GM23338 (cell line): ENCODE measurements around the gene XPO4. TPM values are rescaled to one million over a fixed set of nuclear protein-coding genes. Genes with fewer than 3 reads are reported as not detected.

Experiments used
- ATAC-seq: fragments of 200-7000 bp; cut with Tn5 transposase; 3 replicates; pipeline ENCODE4 v1.9.1; 2020
- DNase-seq: peaks from one replicate; pipeline ENCODE4 v3.0.0-alpha.2; 2015; ENCODE audit warnings: low spot score
- H2AFZ ChIP-seq: fragments of 200-600 bp; sonication (generic); 2 replicates; pipeline ENCODE4 v1.8.0; 2016; ENCODE audit warnings: antibody characterized with exemption, mild to moderate bottlenecking, moderate library complexity
- H3F3A ChIP-seq: fragments of 200-600 bp; sonication (generic); replicated peaks from 2 replicates; pipeline ENCODE4 v1.8.0; 2017; ENCODE audit warnings: antibody characterized with exemption, mixed run types, low read depth
- H3K27ac ChIP-seq: fragments of 200-600 bp; sonication (generic); 2 replicates; pipeline ENCODE4 v1.6.1; 2016; ENCODE audit warnings: low read depth
- H3K27me3 ChIP-seq: fragments of 200-600 bp; sonication (generic); 2 replicates; pipeline ENCODE4 v1.8.0; 2016; ENCODE audit warnings: mild to moderate bottlenecking, mixed run types, moderate library complexity; ENCODE audit not compliant: insufficient read depth
- H3K36me3 ChIP-seq: fragments of 200-600 bp; sonication (generic); 2 replicates; pipeline ENCODE4 v1.8.0; 2016; ENCODE audit warnings: mild to moderate bottlenecking; ENCODE audit not compliant: insufficient read depth
- H3K4me1 ChIP-seq: fragments of 200-600 bp; sonication (generic); 2 replicates; pipeline ENCODE4 v1.8.0; 2016; ENCODE audit warnings: mild to moderate bottlenecking, moderate library complexity; ENCODE audit not compliant: insufficient read depth
- H3K4me2 ChIP-seq: fragments of 200-600 bp; sonication (generic); 2 replicates; pipeline ENCODE4 v1.7.1; 2017; ENCODE audit warnings: mixed run types
- H3K4me3 ChIP-seq: fragments of 200-600 bp; sonication (generic); 2 replicates; pipeline ENCODE4 v1.6.1; 2016; ENCODE audit warnings: mixed run types
- H3K79me2 ChIP-seq: fragments of 200-600 bp; sonication (generic); replicated peaks from 2 replicates; pipeline ENCODE4 v1.8.0; 2017; ENCODE audit warnings: mild to moderate bottlenecking; ENCODE audit not compliant: insufficient read depth
- H3K9me2 ChIP-seq: fragments of 200-600 bp; sonication (generic); 2 replicates; pipeline ENCODE4 v1.8.0; 2017; ENCODE audit not compliant: insufficient read depth
- H4K20me1 ChIP-seq: fragments of 200-600 bp; sonication (generic); replicated peaks from 2 replicates; pipeline ENCODE4 v1.8.0; 2017; ENCODE audit warnings: mild to moderate bottlenecking; ENCODE audit not compliant: insufficient read depth
- H3K27ac Mint-ChIP-seq: 2 replicates; pipeline ENCODE4 v1.8.0; 2020; ENCODE audit warnings: inconsistent platforms, mild to moderate bottlenecking, moderate library complexity, mixed read lengths
- H3K27me3 Mint-ChIP-seq: 3 replicates; pipeline ENCODE4 v1.8.0; 2022; ENCODE audit warnings: low read depth, mild to moderate bottlenecking, moderate library complexity, mixed read lengths, inconsistent platforms; ENCODE audit not compliant: insufficient read depth, poor library complexity
- H3K36me3 Mint-ChIP-seq: 3 replicates; pipeline ENCODE4 v1.8.0; 2021; ENCODE audit warnings: low read depth, mild to moderate bottlenecking, inconsistent platforms, moderate library complexity, mixed read lengths
- H3K4me1 Mint-ChIP-seq: 3 replicates; pipeline ENCODE4 v1.8.0; 2020; ENCODE audit warnings: mild to moderate bottlenecking, inconsistent platforms, mixed read lengths
- H3K4me3 Mint-ChIP-seq: 3 replicates; pipeline ENCODE4 v1.8.0; 2021; ENCODE audit warnings: moderate library complexity, mild to moderate bottlenecking, inconsistent platforms, mixed read lengths
- H3K9me3 Mint-ChIP-seq: 3 replicates; pipeline ENCODE4 v1.8.0; 2020; ENCODE audit warnings: moderate library complexity, mild to moderate bottlenecking, inconsistent platforms, mixed read lengths
- CREB1 ChIP-seq: fragments of 250-450 bp; sonication (Bioruptor Pico); IDR thresholded peaks from 2 replicates; pipeline ENCODE4 v1.5.0; 2020; ENCODE audit warnings: low read depth, mild to moderate bottlenecking, moderate library complexity
- EZH2 ChIP-seq: fragments of 200-600 bp; sonication (generic); IDR thresholded peaks from one replicate; pipeline ENCODE4 v1.8.0; 2017; ENCODE audit warnings: antibody characterized with exemption, mild to moderate bottlenecking, low read depth; ENCODE audit not compliant: unreplicated experiment
- NANOG ChIP-seq: IDR thresholded peaks from 2 replicates; pipeline ENCODE4 v1.6.1; 2016; ENCODE audit warnings: antibody characterized with exemption, borderline replicate concordance
- ZNF331 ChIP-seq: fragments of 250-450 bp; sonication (Bioruptor Pico); IDR thresholded peaks from 2 replicates; pipeline ENCODE4 v1.5.0; 2020; ENCODE audit warnings: low read depth, mild to moderate bottlenecking, moderate library complexity
- polyA plus RNA-seq: library from polyadenylated mRNA; unstranded; fragments of >200 nt; fragmentation: Nextera tagmentation; extraction: Ambion mirVana; gene quantifications from 2 replicates; pipeline ENCODE4 v1.2.1, GENCODE V29; 2016
- total RNA-seq: library from RNA; depleted of rRNA; stranded (reverse); fragments of >200 nt; shearing (Covaris generic); gene quantifications from 2 replicates; pipeline ENCODE4 v1.2.3, GENCODE V29; 2014
- TF ChIP-seq, protein P1 (sequence below), 2 experiments: fragments of 200-600 bp in 1 of 2; sonication (generic) in 1 of 2; conservative IDR thresholded peaks; 2 replicates each; pipeline versions ENCODE4 v1.5.1 to v1.6.1; 2016 to 2017; ENCODE audit warnings: antibody characterized with exemption in 2 of 2, low read depth in 2 of 2, mild to moderate bottlenecking in 2 of 2, moderate library complexity in 1 of 2
- TF ChIP-seq, protein P2 (sequence below): fragments of 250-450 bp; sonication (Bioruptor Pico); IDR thresholded peaks from 2 replicates; pipeline ENCODE4 v1.5.0; 2020; ENCODE audit warnings: mild to moderate bottlenecking, moderate library complexity

Gene XPO4
- total and polyA plus RNA-seq, 2 experiments from 2014 or later: 14.1 to 57.8 TPM

DNA sequence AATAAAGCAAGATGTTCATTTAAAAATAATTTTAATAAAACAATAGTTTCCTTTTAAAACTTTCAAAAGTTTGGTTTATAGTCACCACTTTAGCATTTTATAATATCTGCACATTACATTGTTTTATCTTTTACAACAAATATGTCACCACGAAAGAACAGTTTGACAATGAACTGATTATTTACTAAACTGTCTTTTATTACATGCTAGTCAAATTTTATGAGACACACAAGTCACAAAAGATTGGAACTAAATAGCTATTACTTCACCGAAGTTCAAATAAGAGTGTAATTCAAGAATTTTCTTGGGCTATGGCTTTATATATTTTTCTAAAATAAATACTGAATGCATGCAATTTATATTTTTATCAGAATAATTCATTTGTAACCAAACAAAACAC, 71.3 kb downstream of the XPO4 start:
- Mint-ChIP-seq H3K27ac (no peak overlapping the region), H3K36me3 (peaks cover 2% of the 10 kb centered on the region; the same call in 1 of the 3 replicates), H3K4me3 (no peak overlapping the region), H3K27me3 (no peaks in the 10 kb centered on the region), H3K9me3 (no peaks in the 10 kb centered on the region), H3K4me1 (peaks cover 11% of the 10 kb centered on the region; the same call in 2 of the 3 replicates)
- Histone ChIP-seq H2AFZ (no peak overlapping the region), H3K9me2 (no peaks in the 10 kb centered on the region), H3K36me3 (0 out of 2 replicates have a peak, but pooled peaks cover 4% of the 10 kb centered on the region), H3F3A (no peaks in the 10 kb centered on the region), H3K4me2 (no peak overlapping the region), H3K4me3 (no peak overlapping the region), H3K4me1 (peaks cover 7% of the 10 kb centered on the region), H3K27ac (no peak overlapping the region), H3K79me2 (peaks cover 26% of the 10 kb centered on the region), H4K20me1 (peaks cover 18% of the 10 kb centered on the region), H3K27me3 (no peaks in the 10 kb centered on the region)
- no peak for ATAC-seq
- DNase-seq: no peak
- TF ChIP-seq EZH2 (no peak), CREB1 (CRISPR knock-in tag) (no peak), ZNF331 (CRISPR knock-in tag) (no peak), NANOG (no peak)
- TF ChIP-seq, protein P1, sequence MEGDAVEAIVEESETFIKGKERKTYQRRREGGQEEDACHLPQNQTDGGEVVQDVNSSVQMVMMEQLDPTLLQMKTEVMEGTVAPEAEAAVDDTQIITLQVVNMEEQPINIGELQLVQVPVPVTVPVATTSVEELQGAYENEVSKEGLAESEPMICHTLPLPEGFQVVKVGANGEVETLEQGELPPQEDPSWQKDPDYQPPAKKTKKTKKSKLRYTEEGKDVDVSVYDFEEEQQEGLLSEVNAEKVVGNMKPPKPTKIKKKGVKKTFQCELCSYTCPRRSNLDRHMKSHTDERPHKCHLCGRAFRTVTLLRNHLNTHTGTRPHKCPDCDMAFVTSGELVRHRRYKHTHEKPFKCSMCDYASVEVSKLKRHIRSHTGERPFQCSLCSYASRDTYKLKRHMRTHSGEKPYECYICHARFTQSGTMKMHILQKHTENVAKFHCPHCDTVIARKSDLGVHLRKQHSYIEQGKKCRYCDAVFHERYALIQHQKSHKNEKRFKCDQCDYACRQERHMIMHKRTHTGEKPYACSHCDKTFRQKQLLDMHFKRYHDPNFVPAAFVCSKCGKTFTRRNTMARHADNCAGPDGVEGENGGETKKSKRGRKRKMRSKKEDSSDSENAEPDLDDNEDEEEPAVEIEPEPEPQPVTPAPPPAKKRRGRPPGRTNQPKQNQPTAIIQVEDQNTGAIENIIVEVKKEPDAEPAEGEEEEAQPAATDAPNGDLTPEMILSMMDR (conservative IDR thresholded peaks at IDR 0.05; ENCODE audit: low read depth in 2 of 2): no peak
- TF ChIP-seq, protein P2, sequence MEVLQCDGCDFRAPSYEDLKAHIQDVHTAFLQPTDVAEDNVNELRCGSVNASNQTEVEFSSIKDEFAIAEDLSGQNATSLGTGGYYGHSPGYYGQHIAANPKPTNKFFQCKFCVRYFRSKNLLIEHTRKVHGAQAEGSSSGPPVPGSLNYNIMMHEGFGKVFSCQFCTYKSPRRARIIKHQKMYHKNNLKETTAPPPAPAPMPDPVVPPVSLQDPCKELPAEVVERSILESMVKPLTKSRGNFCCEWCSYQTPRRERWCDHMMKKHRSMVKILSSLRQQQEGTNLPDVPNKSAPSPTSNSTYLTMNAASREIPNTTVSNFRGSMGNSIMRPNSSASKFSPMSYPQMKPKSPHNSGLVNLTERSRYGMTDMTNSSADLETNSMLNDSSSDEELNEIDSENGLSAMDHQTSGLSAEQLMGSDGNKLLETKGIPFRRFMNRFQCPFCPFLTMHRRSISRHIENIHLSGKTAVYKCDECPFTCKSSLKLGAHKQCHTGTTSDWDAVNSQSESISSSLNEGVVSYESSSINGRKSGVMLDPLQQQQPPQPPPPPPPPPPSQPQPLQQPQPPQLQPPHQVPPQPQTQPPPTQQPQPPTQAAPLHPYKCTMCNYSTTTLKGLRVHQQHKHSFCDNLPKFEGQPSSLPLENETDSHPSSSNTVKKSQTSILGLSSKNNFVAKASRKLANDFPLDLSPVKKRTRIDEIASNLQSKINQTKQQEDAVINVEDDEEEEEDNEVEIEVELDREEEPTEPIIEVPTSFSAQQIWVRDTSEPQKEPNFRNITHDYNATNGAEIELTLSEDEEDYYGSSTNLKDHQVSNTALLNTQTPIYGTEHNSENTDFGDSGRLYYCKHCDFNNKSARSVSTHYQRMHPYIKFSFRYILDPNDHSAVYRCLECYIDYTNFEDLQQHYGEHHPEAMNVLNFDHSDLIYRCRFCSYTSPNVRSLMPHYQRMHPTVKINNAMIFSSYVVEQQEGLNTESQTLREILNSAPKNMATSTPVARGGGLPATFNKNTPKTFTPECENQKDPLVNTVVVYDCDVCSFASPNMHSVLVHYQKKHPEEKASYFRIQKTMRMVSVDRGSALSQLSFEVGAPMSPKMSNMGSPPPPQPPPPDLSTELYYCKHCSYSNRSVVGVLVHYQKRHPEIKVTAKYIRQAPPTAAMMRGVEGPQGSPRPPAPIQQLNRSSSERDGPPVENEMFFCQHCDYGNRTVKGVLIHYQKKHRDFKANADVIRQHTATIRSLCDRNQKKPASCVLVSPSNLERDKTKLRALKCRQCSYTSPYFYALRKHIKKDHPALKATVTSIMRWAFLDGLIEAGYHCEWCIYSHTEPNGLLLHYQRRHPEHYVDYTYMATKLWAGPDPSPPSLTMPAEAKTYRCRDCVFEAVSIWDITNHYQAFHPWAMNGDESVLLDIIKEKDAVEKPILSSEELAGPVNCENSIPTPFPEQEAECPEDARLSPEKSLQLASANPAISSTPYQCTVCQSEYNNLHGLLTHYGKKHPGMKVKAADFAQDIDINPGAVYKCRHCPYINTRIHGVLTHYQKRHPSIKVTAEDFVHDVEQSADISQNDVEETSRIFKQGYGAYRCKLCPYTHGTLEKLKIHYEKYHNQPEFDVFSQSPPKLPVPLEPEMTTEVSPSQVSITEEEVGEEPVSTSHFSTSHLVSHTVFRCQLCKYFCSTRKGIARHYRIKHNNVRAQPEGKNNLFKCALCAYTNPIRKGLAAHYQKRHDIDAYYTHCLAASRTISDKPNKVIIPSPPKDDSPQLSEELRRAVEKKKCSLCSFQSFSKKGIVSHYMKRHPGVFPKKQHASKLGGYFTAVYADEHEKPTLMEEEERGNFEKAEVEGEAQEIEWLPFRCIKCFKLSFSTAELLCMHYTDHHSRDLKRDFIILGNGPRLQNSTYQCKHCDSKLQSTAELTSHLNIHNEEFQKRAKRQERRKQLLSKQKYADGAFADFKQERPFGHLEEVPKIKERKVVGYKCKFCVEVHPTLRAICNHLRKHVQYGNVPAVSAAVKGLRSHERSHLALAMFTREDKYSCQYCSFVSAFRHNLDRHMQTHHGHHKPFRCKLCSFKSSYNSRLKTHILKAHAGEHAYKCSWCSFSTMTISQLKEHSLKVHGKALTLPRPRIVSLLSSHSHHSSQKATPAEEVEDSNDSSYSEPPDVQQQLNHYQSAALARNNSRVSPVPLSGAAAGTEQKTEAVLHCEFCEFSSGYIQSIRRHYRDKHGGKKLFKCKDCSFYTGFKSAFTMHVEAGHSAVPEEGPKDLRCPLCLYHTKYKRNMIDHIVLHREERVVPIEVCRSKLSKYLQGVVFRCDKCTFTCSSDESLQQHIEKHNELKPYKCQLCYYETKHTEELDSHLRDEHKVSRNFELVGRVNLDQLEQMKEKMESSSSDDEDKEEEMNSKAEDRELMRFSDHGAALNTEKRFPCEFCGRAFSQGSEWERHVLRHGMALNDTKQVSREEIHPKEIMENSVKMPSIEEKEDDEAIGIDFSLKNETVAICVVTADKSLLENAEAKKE (CRISPR knock-in tag): no peak
